Hepatocyte (in vitro differentiated cells): ENCODE data around the gene C16orf96. TPM values are rescaled to one million over a fixed set of nuclear protein-coding genes. Genes with fewer than 3 reads are reported as not detected.

Source experiments
- DNase-seq: peaks from one replicate; pipeline ENCODE4 v3.0.0-alpha.2; 2016; ENCODE audit warnings: low spot score
- H2AFZ ChIP-seq: fragments of 200-600 bp; sonication (generic); 2 replicates; pipeline ENCODE4 v1.6.0; 2016; ENCODE audit warnings: antibody characterized with exemption, mild to moderate bottlenecking
- H3K27ac ChIP-seq: fragments of 200-600 bp; sonication (generic); 2 replicates; pipeline ENCODE4 v1.5.1; 2016; ENCODE audit warnings: mild to moderate bottlenecking
- H3K27me3 ChIP-seq: fragments of 200-600 bp; sonication (generic); 2 replicates; pipeline ENCODE4 v1.6.1; 2016
- H3K36me3 ChIP-seq: fragments of 200-600 bp; sonication (generic); replicated peaks from 2 replicates; pipeline ENCODE4 v1.5.1; 2016; ENCODE audit warnings: low read depth; ENCODE audit not compliant: insufficient read depth
- H3K4me1 ChIP-seq: fragments of 200-600 bp; sonication (generic); 2 replicates; pipeline ENCODE4 v1.5.1; 2016; ENCODE audit warnings: mild to moderate bottlenecking, moderate library complexity; ENCODE audit not compliant: insufficient read depth
- H3K4me2 ChIP-seq: fragments of 200-600 bp; sonication (generic); 2 replicates; pipeline ENCODE4 v1.6.0; 2016
- H3K4me3 ChIP-seq: fragments of 200-600 bp; sonication (generic); 2 replicates; pipeline ENCODE4 v1.5.1; 2016; ENCODE audit warnings: mild to moderate bottlenecking
- H3K79me2 ChIP-seq: fragments of 200-600 bp; sonication (generic); 2 replicates; pipeline ENCODE4 v1.6.0; 2017; ENCODE audit warnings: mild to moderate bottlenecking
- H3K9me2 ChIP-seq: fragments of 200-600 bp; sonication (generic); replicated peaks from 2 replicates; pipeline ENCODE4 v1.6.0; 2017; ENCODE audit warnings: mild to moderate bottlenecking; ENCODE audit not compliant: insufficient read depth
- H3K9me3 ChIP-seq: fragments of 200-600 bp; sonication (generic); 2 replicates; pipeline ENCODE4 v1.5.1; 2016; ENCODE audit warnings: low read depth, mild to moderate bottlenecking
- H4K20me1 ChIP-seq: fragments of 200-600 bp; sonication (generic); 2 replicates; pipeline ENCODE4 v1.6.0; 2016; ENCODE audit warnings: mild to moderate bottlenecking; ENCODE audit not compliant: insufficient read depth, poor library complexity, severe bottlenecking
- CTCF ChIP-seq: fragments of 200-600 bp; sonication (generic); IDR thresholded peaks from 2 replicates; pipeline ENCODE4 v1.5.1; 2016; ENCODE audit warnings: antibody characterized with exemption, mild to moderate bottlenecking; ENCODE audit not compliant: poor library complexity
- EZH2 ChIP-seq: fragments of 200-600 bp; sonication (generic); IDR thresholded peaks from 2 replicates; pipeline ENCODE4 v1.6.1; 2016; ENCODE audit warnings: antibody characterized with exemption, mild to moderate bottlenecking, borderline replicate concordance
- EZH2phosphoT487 ChIP-seq: fragments of 200-600 bp; sonication (generic); IDR thresholded peaks from one replicate; pipeline ENCODE4 v1.6.1; 2018; ENCODE audit warnings: antibody characterized with exemption, mild to moderate bottlenecking, low read depth, moderate library complexity; ENCODE audit not compliant: unreplicated experiment, severe bottlenecking
- WGBS: methylation state at CpG from one replicate; pipeline ENCODE4 v1.1.6; 2016; ENCODE audit warnings: low lambda C conversion rate; ENCODE audit errors: missing lambda C conversion rate; 5-methylcytosine and 5-hydroxymethylcytosine counted together
- polyA plus RNA-seq: library from polyadenylated mRNA; unstranded; fragments of >200 nt; fragmentation: Nextera tagmentation; extraction: Ambion mirVana; gene quantifications from 2 replicates; pipeline ENCODE4 v1.2.1, GENCODE V29; 2016
- total RNA-seq: library from RNA; depleted of rRNA; stranded (reverse); fragments of >200 nt; gene quantifications from 2 replicates; pipeline ENCODE4 v1.2.3, GENCODE V29; 2014

C16orf96 gene
- total and polyA plus RNA-seq, 2 experiments from 2014 or later: 0.20 TPM; not detected in 1

DNA sequence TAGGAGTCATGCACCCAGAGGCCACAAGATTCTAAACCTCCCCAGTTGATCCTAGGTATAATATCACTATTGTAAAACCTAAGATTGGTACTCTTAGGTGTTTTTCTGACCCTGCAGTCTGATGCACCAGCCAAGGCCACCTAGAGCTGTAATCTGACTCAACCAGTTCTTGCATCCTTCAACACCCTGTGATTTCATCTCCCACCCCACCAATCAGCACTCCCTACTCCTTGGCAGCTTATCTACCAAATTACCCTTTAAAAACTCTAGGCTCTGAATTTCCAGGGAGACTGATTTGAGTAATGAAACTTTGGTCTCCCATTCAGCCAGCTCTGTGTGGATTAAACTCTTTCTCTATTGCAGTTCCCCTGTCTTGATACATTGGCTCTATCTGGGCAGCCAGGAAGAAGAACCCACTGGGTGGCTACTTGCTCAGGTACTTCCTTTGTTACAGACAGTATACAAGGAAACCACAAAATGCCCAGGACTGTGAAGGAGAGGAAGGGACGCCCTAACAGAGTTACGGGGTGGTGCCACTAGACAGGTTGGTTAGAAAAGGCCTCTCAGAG lies 16.3 kb upstream of the C16orf96 start:
- DNase-seq: no peak
- H4K20me1 ChIP-seq: peaks cover 23% of the 10 kb centered on the region
- peaks cover 8% of the 10 kb centered on the region for H3K4me1 ChIP-seq
- no peak overlapping the region for H2AFZ ChIP-seq
- H3K4me2 ChIP-seq: no peak overlapping the region
- TF ChIP-seq EZH2 (no peak), EZH2phosphoT487 (no peak), CTCF (no peak)
- no peaks in the 10 kb centered on the region for H3K9me2 ChIP-seq
- no peak overlapping the region for H3K4me3 ChIP-seq
- H3K27me3 ChIP-seq: no peaks in the 10 kb centered on the region
- WGBS: 96% methylated on average over 2 of the region's 2 CpGs
- H3K36me3 ChIP-seq: no peaks in the 10 kb centered on the region
- no peaks in the 10 kb centered on the region for H3K9me3 ChIP-seq
- peaks cover 34% of the 10 kb centered on the region for H3K79me2 ChIP-seq
- H3K27ac ChIP-seq: no peak overlapping the region

GRCh38 chr16:4544473-4544872 lies 11.7 kb upstream of the C16orf96 start:
- Histone ChIP-seq H4K20me1 (no peaks in the 10 kb centered on the region), H3K36me3 (no peaks in the 10 kb centered on the region), H3K9me2 (no peaks in the 10 kb centered on the region), H3K9me3 (no peaks in the 10 kb centered on the region), H2AFZ (no peak overlapping the region), H3K27me3 (no peaks in the 10 kb centered on the region), H3K4me3 (no peak overlapping the region), H3K27ac (no peak overlapping the region), H3K4me1 (no peaks in the 10 kb centered on the region), H3K4me2 (no peak overlapping the region), H3K79me2 (no peaks in the 10 kb centered on the region)
- WGBS: 79% methylated on average over 8 of the region's 8 CpGs
- no peak for DNase-seq
- TF ChIP-seq EZH2 (no peak), CTCF (no peak), EZH2phosphoT487 (no peak)

DNA sequence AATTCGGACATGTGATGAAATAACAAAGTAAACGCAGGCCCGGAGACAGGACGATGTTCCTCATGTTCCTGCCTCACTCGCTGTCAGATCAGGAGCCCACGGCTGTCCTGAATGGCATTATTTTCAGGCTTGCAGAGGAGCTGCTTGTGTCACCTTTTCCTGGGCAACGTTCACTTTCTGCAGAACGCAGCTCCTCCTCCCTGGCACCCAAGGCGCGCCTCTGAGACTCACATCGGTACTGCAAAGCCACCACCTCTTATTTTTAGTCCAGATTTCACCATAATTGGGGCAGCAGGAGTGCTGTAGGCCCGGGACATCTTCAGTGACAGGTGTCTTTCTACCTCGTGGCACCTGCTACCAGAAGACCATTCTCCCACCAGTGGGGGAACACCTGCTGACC lies 8.0 kb upstream of the C16orf96 start:
- no peaks in the 10 kb centered on the region for H3K36me3 ChIP-seq
- H3K4me3 ChIP-seq: no peak overlapping the region
- no peaks in the 10 kb centered on the region for H3K27me3 ChIP-seq
- no peaks in the 10 kb centered on the region for H4K20me1 ChIP-seq
- no peaks in the 10 kb centered on the region for H3K9me2 ChIP-seq
- no peak overlapping the region for H2AFZ ChIP-seq
- no peaks in the 10 kb centered on the region for H3K79me2 ChIP-seq
- no peak overlapping the region for H3K27ac ChIP-seq
- 83% methylated on average over 13 of the region's 13 CpGs for WGBS
- no peaks in the 10 kb centered on the region for H3K9me3 ChIP-seq
- TF ChIP-seq EZH2: no peak
- no peak for TF ChIP-seq CTCF
- no peak for TF ChIP-seq EZH2phosphoT487
- H3K4me1 ChIP-seq: no peaks in the 10 kb centered on the region
- no peak overlapping the region for H3K4me2 ChIP-seq
- no peak for DNase-seq
